Ectodermal cell (in vitro differentiated cells): Measurements from ENCODE around the gene NCCRP1. TPM values are rescaled to one million over a fixed set of nuclear protein-coding genes. Genes with fewer than 3 reads are reported as not detected.

Experiments
- H3K27ac ChIP-seq: 2 replicates; pipeline ENCODE4 v1.7.0; 2013; ENCODE audit warnings: mild to moderate bottlenecking, low read depth, low read length; ENCODE audit not compliant: insufficient read depth, poor library complexity, severe bottlenecking
- H3K27me3 ChIP-seq: 2 replicates; pipeline ENCODE4 v1.7.0; 2013; ENCODE audit warnings: mild to moderate bottlenecking, low read length; ENCODE audit not compliant: insufficient read depth, control insufficient read depth, poor library complexity, severe bottlenecking
- H3K36me3 ChIP-seq: one replicate; pipeline ENCODE4 v1.7.0; 2013; ENCODE audit warnings: low read length; ENCODE audit not compliant: control insufficient read depth, insufficient read depth
- H3K4me1 ChIP-seq: one replicate; pipeline ENCODE4 v1.7.0; 2013; ENCODE audit warnings: low read length; ENCODE audit not compliant: control insufficient read depth, insufficient read depth
- H3K4me3 ChIP-seq: 2 replicates; pipeline ENCODE4 v1.7.0; 2013; ENCODE audit warnings: low read depth, low read length, control low read depth; ENCODE audit not compliant: insufficient read depth
- H3K9me3 ChIP-seq: 2 replicates; pipeline ENCODE4 v1.7.0; 2013; ENCODE audit warnings: mild to moderate bottlenecking, low read length, moderate library complexity; ENCODE audit not compliant: control insufficient read depth
- WGBS, 2 experiments: methylation state at CpG; one replicate each; pipeline ENCODE4 v1.1.7; 2013; ENCODE audit warnings: missing lambda C conversion rate in 2 of 2; 5-methylcytosine and 5-hydroxymethylcytosine counted together
- polyA plus RNA-seq, 4 experiments: library from polyadenylated mRNA; stranded (reverse); fragments of 50-300 nt; gene quantifications; one replicate each; pipeline ENCODE4 v1.2.3, GENCODE V29; 2013

Gene NCCRP1, protein sequence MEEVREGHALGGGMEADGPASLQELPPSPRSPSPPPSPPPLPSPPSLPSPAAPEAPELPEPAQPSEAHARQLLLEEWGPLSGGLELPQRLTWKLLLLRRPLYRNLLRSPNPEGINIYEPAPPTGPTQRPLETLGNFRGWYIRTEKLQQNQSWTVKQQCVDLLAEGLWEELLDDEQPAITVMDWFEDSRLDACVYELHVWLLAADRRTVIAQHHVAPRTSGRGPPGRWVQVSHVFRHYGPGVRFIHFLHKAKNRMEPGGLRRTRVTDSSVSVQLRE
- polyA plus RNA-seq (2013, experiment 1 of 4): 2.0 TPM
- 1.7 TPM for polyA plus RNA-seq (2013, experiment 2 of 4)
- polyA plus RNA-seq (2013, experiment 3 of 4): 1.1 TPM
- polyA plus RNA-seq (2013, experiment 4 of 4): 1.7 TPM

DNA sequence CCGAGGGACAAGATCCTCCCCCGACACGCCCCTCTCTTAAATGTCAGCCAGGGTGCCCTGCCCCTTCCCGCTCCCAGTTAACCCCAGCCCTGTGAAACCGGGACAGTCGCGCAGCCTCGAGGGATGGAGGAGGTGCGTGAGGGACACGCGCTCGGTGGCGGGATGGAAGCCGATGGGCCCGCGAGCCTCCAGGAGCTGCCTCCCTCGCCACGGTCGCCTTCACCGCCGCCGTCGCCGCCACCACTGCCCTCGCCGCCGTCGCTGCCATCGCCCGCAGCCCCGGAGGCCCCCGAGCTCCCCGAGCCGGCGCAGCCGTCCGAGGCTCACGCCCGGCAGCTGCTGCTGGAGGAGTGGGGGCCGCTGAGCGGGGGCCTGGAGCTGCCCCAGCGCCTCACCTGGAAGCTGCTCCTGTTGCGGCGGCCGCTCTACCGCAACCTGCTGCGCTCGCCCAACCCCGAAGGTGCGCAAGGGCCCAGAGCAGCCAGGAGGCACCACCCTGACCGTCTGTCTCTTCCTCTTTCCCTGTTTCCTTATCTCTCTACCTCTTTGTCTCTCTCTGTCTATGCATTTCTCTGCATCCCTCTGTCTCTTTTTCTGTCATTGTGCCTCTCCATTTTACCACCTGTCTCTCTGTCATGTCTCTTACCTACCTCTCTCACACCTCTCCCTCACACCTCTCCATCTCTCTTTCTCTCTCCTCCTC, at the start of gene NCCRP1:
TSS of gene NCCRP1 (plus strand) at position 105 of the 703 bp plus-strand sequence. CDS start at position 124, 19 bp downstream.
- Histone ChIP-seq H3K4me3 (peak within 1 kb of the TSS; percentile 26), H3K9me3 (no peaks in the 10 kb centered on the region), H3K36me3 (no peaks in the 10 kb centered on the region), H3K27ac (no peak within 1 kb of the TSS), H3K4me1 (peaks cover 6% of the 10 kb centered on the region), H3K27me3 (peaks cover 48% of the 10 kb centered on the region)
- 6 to 7% methylated on average over 51 of the region's 51 CpGs for WGBS, 2 experiments

DNA sequence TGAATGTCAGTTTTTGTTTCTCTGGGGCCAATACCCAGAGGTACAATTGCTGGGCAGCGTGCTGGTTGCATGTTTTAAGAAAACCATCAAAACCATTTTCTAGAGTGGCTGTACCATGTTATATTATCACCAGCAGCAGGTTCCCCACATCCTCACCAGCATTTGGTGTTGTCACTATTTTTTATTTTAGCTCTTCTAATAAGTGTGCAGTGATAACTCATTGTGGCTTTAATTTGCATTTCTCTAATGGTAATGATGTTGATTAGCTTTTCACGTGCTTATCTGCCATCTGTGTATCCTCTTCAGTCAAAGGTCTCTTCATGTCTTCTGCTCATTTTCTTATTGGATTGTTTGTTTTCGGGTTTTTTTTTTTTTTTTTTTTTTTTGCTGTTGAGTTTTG, 49.3 kb upstream of the NCCRP1 start:
- no peak overlapping the region for H3K4me3 ChIP-seq
- H3K27ac ChIP-seq: no peak overlapping the region
- peaks cover 13% of the 10 kb centered on the region for H3K4me1 ChIP-seq
- H3K27me3 ChIP-seq: no peaks in the 10 kb centered on the region
- no peaks in the 10 kb centered on the region for H3K9me3 ChIP-seq
- 75 to 76% methylated on average over 2 to 3 of the region's 3 CpGs for WGBS, 2 experiments
- peaks cover 6% of the 10 kb centered on the region for H3K36me3 ChIP-seq

DNA sequence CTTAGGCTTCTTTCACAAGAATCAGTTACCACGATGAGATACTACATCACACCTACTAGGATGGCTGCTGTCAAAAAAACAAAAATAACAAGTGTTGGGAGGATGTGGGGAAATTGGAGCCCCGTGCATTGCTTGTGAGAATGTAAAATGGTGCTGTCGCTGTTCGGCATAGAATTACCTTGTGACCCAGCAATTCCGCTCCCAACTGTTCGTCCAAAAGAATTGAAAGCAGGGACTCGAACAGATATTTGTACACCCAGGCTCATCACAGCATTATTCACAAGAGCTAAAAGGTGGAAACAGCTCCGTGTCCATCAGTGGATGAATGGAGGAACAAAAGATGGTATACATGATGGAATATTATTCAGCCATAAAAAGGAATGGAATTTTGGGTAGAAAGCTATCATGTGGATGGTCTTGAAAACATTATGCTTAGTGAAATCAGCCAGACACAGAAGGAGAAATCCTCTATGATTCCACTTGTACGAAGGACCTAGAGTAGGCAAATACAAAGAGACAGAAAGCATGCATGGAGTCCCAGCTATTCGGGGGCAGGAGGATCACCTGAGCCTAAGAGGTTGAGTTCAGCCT, 47.7 kb upstream of the NCCRP1 start:
- Histone ChIP-seq H3K4me3 (no peak overlapping the region), H3K9me3 (no peaks in the 10 kb centered on the region), H3K27ac (no peak overlapping the region), H3K27me3 (no peaks in the 10 kb centered on the region), H3K36me3 (peaks cover 6% of the 10 kb centered on the region), H3K4me1 (peaks cover 13% of the 10 kb centered on the region)
- WGBS, 2 experiments: 96 to 97% methylated on average over 10 of the region's 10 CpGs

DNA sequence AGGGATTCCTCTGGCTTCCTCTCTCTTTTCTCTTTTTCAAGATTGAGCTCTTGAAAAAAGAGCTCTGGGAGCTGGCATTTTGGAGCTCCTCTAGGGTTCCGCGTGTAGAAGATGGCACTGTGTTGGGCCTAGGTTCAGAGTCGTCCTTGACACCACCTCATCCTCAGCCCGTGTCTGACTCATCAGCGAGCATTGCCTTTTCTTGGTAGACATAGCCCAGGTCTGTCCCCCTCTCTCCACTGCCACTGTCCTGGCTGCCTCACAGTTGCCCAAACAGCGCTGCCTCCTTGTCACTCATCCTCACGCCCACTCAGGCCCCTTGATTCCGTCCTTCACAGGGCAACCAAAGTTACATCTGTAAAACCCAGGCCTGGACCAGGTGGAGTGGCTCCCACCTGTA, 46.5 kb upstream of the NCCRP1 start:
- Histone ChIP-seq H3K9me3 (no peaks in the 10 kb centered on the region), H3K4me3 (no peak overlapping the region), H3K27ac (no peak overlapping the region), H3K4me1 (peaks cover under 1% of the 10 kb centered on the region), H3K36me3 (peaks cover 6% of the 10 kb centered on the region), H3K27me3 (no peaks in the 10 kb centered on the region)
- WGBS, 2 experiments: 83 to 91% methylated on average over 8 of the region's 8 CpGs

DNA sequence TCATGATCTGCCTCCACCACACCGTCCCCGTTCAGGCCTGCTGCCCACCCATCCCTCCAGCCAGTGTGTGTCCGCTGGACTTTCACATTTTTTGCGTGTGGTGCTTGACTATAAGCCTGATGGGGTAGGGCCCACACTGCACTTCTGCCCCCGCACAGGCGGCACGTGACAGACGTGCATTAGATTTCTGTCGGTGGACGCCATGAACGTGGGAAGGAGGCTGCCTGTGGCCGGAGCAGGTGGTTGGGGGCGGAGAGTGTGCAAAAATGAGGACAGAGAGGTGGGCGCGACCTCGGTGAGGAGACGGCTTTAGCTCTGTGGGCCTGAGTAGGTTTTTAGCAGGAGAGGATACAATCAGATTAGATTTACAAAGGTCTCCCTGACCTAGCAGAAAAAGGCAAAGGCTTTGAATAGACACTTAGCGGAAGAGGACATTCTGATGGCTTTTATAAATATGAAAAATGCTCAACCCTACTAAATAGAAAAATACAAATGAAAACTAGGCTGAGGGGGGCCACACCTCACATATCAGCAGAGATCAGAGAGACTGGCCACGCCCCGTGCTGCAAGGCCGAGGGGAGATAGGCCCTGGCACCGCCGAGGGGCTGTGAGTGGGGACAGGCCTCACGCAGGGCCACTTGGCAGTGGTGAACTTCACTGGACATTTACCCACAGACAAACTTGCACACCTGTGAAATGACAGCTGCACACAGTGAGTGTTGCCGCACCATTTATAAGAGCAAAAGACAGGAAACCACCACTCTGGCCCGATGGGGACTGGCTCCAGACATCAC, 45.8 kb upstream of the NCCRP1 start:
- Histone ChIP-seq H3K27me3 (no peaks in the 10 kb centered on the region), H3K4me1 (peaks cover 4% of the 10 kb centered on the region), H3K4me3 (no peak overlapping the region), H3K9me3 (no peaks in the 10 kb centered on the region), H3K27ac (no peak overlapping the region), H3K36me3 (peaks cover 6% of the 10 kb centered on the region)
- 91 to 94% methylated on average over 25 to 26 of the region's 26 CpGs for WGBS, 2 experiments

DNA sequence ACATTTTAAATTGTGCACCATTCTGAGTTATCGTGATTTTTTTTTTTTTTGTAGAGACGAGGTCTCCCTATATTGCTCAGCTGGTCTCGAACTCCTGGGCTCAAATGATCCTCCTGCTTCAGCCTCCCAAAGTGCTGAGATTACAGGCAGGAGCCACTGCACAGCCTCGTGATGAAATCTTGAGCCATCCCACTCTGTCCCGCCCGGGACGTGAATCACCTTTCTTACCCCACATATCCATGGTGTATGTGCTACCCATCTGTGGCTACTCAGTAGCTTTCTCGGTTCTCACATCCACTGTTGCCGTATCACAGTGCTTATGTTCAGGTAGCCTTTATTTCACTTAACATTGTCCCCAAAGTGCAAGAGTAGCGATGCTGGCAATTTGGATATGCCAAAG, 44.7 kb upstream of the NCCRP1 start:
- 93 to 95% methylated on average over 10 of the region's 10 CpGs for WGBS, 2 experiments
- no peak overlapping the region for H3K4me3 ChIP-seq
- H3K4me1 ChIP-seq: peaks cover 8% of the 10 kb centered on the region
- H3K27ac ChIP-seq: no peak overlapping the region
- H3K27me3 ChIP-seq: no peaks in the 10 kb centered on the region
- H3K9me3 ChIP-seq: no peaks in the 10 kb centered on the region
- H3K36me3 ChIP-seq: peaks cover 6% of the 10 kb centered on the region

DNA sequence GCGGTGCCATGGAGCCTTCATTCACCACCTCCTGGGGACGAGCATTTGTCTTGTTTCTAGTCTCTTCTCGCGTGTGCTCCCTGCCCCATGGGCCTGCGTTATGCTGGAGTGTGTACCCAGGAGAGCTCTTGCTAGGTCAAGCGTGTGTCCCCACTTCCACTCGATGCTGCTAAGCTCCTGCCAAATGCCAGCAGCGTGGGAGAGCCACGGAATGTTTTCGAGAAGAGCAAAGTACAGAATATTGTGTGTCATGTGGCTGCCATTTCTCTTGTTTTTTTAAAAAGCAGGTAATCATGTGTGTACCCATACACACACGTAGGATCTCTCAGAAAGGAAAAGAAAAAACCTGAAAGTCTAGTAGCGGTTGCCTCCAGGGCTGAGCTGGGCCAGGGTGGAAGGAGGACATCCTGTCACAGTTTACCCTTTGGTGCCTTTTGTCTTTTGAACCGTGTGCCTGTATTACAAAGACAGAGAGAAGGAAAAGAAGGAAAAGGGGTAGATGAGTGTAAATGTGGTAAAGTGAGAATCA, 42.6 kb upstream of the NCCRP1 start:
- Histone ChIP-seq H3K36me3 (peaks cover 1% of the 10 kb centered on the region), H3K27ac (no peak overlapping the region), H3K4me1 (peaks cover 13% of the 10 kb centered on the region), H3K4me3 (no peak overlapping the region), H3K27me3 (no peaks in the 10 kb centered on the region), H3K9me3 (no peaks in the 10 kb centered on the region)
- WGBS, 2 experiments: 91 to 92% methylated on average over 13 of the region's 13 CpGs

DNA sequence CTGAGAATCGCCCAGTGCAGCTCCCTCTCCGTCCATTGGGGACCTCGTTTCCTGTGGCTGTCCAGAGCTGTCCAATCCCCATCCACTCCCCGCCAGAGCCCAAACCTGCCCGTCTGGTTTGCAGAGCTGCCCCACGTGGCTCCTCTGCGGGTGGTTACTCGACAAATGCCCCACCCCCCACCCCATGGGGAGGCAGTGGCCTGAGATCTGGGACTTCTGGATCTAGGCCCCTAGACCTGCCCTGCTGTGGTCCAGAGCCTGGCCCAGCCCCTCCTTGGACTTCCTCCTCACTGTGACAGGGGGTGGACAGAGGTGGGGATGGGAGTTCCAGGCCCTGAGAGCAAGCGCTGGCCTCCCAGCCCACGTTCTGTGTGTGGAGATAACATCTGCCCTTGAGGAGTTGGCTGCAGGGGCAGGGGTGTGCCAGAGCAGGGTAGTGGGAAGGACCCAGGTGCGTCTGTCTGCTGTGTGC, 42.1 kb upstream of the NCCRP1 start:
- Histone ChIP-seq H3K9me3 (no peaks in the 10 kb centered on the region), H3K27ac (no peak overlapping the region), H3K36me3 (no peaks in the 10 kb centered on the region), H3K4me1 (peaks cover 13% of the 10 kb centered on the region), H3K4me3 (no peak overlapping the region), H3K27me3 (no peaks in the 10 kb centered on the region)
- 67 to 70% methylated on average over 11 of the region's 11 CpGs for WGBS, 2 experiments

DNA sequence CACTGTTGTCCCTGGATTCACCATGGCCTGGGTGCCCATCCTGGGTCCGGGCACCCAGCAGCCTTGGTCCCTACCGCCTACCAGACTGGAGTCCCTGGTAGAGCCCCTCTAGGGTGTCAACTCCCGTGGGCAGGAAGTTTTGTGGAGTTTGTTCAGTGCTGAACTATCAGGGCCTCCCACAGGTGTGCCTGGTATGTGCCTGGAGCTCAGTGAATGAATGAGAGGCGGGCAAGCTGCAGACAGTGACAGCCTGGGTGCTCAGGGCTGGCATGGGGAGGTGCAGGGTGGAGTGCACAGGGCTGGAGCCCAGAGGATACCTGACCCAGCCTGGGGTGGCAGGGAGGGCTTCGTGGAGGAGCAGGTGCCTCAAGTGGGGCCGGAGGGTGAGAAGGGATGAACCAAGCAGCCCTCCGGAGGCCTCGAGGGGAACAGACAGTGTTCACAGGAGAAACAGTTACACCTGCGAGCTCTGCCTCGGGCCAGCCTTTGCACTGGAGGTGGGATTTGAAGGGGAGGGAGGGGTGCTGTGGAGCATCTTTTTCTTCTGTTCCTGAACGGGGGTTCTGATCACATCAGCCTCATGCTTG, 41.6 kb upstream of the NCCRP1 start:
- no peaks in the 10 kb centered on the region for H3K9me3 ChIP-seq
- H3K27me3 ChIP-seq: no peaks in the 10 kb centered on the region
- H3K4me3 ChIP-seq: no peak overlapping the region
- 82 to 87% methylated on average over 11 of the region's 11 CpGs for WGBS, 2 experiments
- no peaks in the 10 kb centered on the region for H3K36me3 ChIP-seq
- H3K27ac ChIP-seq: no peak overlapping the region
- H3K4me1 ChIP-seq: peaks cover 13% of the 10 kb centered on the region
